Ishikawa (cell line): ENCODE results near the gene LSM14B.

Source experiments
- CEBPB ChIP-seq: IDR thresholded peaks from 2 replicates; pipeline ENCODE4 v1.6.1; 2012
- EP300 ChIP-seq: IDR thresholded peaks from 2 replicates; pipeline ENCODE4 v1.6.1; 2012; ENCODE audit warnings: borderline replicate concordance
- MAX ChIP-seq: IDR thresholded peaks from 2 replicates; pipeline ENCODE4 v1.6.1; 2012
- NFIC ChIP-seq: IDR thresholded peaks from 2 replicates; pipeline ENCODE4 v1.6.1; 2012
- RAD21 ChIP-seq: IDR thresholded peaks from 2 replicates; pipeline ENCODE4 v1.6.1; 2012; ENCODE audit warnings: low read depth
- REST ChIP-seq: IDR thresholded peaks from 2 replicates; pipeline ENCODE4 v1.6.1; 2012; ENCODE audit warnings: low read depth, mild to moderate bottlenecking
- TAF1 ChIP-seq: IDR thresholded peaks from 2 replicates; pipeline ENCODE4 v1.6.1; 2012; ENCODE audit warnings: low read depth, mild to moderate bottlenecking
- TCF12 ChIP-seq: IDR thresholded peaks from 2 replicates; pipeline ENCODE4 v1.6.1; 2012; ENCODE audit warnings: low read depth

DNA sequence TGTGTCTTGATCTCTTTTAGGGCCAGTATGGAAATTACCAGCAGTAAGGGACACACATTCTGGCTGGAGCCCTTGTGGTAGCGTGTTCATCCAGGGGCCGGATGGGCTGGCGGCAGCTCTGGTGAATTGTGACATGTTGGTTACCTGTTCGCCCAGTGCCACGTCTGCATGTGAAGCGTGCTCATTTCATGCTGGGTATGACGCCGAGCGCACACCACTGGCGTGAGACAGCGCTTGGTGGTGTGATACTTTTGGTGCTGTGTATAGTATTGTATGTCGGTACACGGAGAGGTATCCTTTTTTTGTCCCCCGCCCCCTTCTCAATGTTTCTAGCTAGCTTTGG, 56.9 kb downstream of the LSM14B start:
- no peak for TF ChIP-seq MAX
- no peak for TF ChIP-seq REST
- no peak for TF ChIP-seq EP300
- TF ChIP-seq NFIC: no peak
- no peak for TF ChIP-seq TCF12
- no peak for TF ChIP-seq RAD21
- TF ChIP-seq CEBPB: no peak
- no peak for TF ChIP-seq TAF1
